NCI-H748 (cell line): Measurements from ENCODE around the gene SNHG17.
"Not testable (repeated sequence)": the region's sequence is repeated elsewhere in the genome, so short reads cannot be mapped to it uniquely, and the experiment has no call there.

Source experiments
- DNase-seq: peaks from one replicate; lab custom pipeline; 2025; ENCODE audit not compliant: unreplicated experiment; lab: John Stamatoyannopoulos, UW

SNHG17 gene

DNA sequence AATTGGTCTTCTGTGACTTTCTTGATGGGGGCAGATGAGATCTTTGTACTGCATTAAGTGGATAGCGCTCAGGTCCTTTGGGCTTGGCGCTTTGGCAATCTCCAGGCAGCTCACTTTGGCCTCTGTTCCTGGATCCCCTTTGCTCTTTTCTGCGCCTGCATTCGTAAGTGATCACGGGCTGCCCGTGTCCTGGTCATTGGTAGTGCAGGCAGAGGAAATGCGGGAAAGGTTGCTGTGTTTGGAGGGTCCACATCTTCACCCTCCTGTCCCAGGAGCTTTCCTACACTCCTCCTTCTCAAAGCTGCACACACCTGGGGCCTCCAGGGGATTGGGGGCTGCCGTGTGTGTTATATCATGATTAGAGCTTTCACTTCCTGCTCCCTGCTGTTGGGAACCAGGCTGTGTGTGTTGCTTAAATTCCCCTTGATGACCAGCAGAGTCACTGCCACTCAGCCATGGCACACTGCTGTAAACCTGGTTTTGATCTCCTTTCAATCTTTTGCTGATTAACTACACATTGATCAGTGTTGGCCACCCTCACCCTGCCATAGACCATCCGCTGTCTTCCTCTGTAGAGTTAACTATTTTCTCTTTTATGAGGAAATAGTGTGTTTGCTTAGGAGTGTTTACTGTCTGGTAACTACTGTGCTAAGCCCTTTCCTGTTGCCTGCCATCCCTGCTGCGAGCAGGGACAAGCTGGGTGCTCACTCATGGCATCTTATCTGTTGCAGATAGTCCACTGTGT is 13.0 kb upstream of the SNHG17 start:
- DNase-seq, result no peak

GRCh38 chr20:38447251-38447661 is 12.1 kb upstream of the SNHG17 start:
- DNase-seq, result no peak

DNA sequence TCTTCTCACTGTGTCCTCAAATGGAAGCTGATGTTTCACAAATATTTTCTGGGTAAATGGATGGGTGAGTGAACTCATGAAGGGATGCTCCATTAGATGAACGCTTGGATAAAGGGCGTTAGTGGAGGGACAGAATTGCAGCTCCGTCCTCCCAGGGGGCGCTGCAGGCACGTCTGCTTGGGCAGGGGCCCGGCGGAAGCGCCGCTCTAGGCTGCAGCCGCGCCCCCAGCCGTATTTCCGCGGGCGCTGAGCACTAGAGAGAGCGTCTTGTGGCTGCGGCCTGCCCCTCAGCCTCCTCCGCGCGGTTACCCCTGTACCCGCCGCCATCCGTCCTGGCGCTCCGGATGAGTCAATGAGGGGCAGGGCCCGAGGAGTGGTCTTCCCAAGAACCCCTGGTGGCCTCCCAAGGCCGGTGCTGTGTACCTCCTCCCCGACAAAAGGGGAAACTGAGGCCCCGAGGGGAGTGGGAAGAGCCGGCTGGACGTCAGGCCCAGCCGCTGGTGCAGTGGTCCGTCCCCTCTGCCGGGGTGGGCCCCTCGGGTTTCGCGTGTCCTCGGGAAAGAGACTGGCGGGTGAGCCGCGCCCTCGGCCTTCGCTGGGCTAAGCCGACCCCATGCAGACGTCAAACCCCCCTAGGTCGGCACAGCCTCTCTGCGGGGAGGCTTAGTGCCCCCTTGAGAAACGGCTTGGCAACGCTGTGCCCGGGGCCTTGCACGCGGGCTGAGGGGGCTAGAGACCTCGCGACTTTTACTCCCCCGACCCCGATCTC is 11.5 kb upstream of the SNHG17 start:
- peak; percentile 94 for DNase-seq

GRCh38 chr20:38445901-38446425 is 10.8 kb upstream of the SNHG17 start:
- DNase-seq, result no peak

DNA sequence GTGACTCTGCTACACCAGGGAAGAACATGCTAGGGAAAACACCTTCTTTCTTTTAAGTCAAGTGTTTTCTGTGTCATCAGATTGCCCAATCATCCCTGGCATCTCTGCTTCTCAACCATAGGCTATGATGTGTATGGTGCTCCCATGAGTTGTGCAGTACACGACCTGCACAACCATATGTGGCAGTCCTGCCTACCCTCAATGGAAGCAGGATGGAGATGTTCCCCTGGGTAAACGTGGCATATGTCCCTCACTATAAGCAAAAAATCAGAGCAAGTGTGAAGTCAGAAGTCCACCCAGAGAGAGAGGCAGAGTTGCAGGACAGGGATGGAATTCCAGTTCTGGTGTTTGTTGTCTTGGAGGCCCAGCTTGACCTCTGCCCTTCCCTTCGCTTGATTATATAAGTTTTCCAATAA is 10.3 kb upstream of the SNHG17 start:
- DNase-seq, result no peak

DNA sequence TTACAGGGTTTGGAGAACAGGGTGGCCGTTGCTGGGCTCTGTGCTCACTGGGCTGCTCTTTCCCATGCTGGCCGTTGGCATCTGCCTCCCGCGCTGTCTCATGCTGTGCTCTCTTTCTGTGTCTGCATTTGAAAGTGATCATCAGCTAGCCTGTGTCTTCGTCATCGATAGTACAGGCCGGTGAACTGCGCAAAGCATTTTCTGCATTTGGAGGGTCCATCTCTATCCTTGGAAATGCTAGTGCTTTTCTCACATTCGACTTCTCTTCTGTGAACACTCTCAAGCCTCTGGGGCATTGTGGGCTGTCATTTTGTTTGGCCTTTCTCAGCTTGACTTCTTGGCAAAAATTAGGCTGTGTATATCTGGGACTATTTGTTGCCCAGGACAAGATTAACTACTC is 6.8 kb upstream of the SNHG17 start:
- no peak for DNase-seq

- not testable (repeated sequence) for DNase-seq
Measured at GRCh38 chr20:38441110-38441509, 6.0 kb upstream of the SNHG17 start.

DNA sequence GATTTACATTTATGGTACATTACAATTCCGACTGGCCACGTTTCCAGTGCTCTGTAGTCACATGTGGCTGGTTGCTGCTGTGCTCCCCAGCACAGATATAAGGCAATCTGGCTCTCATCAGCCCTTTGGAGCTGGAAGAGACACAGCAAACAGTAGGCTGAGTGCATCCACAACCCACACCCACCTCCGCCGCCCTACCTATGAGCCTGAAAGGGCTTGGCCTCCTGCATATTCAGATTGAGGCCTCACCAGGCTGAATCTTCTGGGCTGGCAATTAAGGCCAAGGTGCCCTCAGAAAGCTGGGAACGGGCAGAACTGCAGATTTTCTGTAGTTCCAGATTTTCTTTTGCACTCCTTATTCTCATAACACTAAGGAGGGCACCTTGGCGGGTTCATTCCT is 2.7 kb upstream of the SNHG17 start:
- no peak for DNase-seq

DNA sequence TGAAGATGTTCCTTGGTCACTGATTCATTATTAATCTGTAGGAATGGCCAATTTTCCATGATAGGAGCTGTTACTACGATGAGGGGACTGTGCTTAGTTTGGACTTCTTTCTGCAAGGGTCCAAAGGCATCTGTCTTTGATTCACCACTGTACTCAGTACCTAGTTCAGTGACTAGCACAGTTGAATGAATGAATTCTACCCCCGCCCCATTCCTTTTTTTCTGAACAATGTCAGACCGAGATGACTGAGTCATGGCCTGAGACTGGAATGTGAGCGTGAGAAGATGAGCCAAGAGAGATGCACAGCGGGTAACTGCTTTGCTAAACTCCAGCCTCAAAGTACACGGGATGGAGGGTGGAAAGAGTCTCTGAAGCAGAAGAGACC is 419 bp upstream of the SNHG17 start:
- no peak for DNase-seq

- DNase-seq, result peak; percentile 42
Measured at GRCh38 chr20:38434301-38434741, 807 bp downstream of the SNHG17 start.

GRCh38 chr20:38433304-38433972 is 1.7 kb downstream of the SNHG17 start:
- no peak for DNase-seq

DNA sequence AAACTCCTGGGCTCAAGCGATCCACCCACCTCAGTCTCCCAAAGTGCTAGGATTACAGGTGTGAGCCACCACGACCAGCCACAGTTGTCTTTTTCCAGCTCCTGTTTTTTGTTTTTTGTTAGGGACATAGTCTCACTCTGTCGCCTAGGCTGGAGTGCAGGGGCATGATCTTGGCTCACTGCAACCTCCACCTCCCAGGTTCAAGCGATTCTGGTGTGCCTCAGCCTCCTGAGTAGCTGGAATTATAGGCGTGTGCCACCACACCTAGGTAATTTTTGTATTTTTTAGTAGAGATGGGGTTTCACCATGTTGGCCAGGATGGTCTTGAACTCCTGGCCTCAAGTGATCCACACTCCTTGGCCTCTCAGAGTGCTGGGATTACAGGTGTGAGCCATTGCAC is 2.3 kb downstream of the SNHG17 start:
- DNase-seq, result not testable (repeated sequence)

DNA sequence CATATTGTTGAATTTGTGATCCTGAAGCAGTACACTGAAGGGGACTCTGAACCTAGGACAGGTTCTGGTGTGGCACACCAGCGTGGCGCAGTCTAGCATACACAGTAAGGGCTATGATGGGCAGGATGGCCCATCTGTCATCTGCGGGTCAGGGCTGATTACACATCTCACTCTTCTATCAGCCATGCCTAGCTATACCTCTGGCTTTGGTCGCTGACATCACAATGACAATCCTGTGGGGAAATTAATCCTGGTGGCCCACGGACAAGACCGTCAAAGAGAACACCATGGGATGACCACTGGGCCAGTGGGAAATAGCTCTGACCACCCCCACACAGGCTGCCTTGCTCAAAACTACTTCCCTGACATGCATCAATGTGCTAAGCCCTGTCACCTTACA is 2.8 kb downstream of the SNHG17 start:
- no peak for DNase-seq

GRCh38 chr20:38430679-38431325 is 4.3 kb downstream of the SNHG17 start:
- DNase-seq, result no peak

GRCh38 chr20:38429301-38429700 is 5.8 kb downstream of the SNHG17 start:
- no peak for DNase-seq

DNA sequence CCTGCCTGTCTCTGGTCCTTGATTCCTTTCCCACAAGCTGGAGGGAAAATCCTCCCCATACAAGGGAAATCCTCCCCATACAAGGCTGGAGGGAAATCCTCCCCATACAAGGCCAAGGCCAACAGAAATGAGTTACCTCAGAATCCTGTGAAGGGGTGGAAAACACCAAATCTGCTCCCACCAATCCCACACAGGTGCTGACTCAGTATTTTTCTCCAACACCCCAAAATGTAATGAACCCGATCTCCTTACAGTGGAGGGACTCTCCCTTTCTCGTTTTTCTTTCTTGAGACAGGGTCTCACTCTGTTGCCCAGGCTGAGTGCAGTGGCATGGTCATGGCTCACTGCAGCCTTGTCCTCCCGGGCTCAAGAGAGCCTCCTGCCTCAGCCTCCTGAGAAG is 6.3 kb downstream of the SNHG17 start:
- no peak for DNase-seq

GRCh38 chr20:38427655-38428023 is 7.5 kb downstream of the SNHG17 start:
- DNase-seq, result no peak

DNA sequence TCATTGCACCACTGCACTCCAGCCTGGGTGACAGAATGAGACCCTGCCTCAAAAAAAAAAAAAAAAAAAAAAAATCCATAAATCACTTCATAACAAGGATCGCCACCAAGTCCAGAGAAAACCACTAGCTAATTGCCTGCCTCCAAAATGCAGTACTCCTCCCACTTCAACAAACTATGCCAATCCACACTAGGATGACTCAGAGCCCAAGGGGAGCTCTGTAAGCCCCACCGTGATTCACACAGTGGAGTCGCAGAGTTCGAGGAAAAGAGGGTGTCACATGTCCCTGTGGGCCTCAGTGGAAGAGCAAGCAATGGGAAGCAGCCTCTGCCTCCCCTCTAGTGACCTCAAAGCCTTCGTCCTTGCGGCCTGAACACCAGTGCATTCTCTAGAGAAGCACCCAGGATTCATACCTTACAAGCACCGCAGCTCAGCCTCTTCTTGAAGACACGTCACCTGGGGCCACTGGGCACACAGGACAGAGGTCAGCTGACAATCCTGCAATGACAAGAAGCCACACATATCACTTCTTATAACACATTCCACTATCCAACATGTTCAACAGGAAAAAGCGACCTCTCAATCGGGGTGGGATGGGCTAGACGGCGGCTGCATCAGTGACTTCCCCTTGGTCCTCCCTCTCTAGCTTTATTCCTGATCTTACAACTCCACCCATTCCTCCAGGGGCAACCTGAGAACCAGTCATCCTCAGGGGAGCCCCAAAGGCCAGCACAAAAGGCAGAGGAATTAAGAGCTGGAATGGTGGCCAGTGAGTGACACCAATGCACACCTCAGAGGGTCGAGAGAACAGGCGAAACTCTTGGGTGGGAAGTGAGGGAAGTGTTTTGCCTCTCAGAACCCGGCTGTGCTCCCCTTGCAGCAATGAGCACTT is 8.9 kb downstream of the SNHG17 start:
- no peak for DNase-seq

DNA sequence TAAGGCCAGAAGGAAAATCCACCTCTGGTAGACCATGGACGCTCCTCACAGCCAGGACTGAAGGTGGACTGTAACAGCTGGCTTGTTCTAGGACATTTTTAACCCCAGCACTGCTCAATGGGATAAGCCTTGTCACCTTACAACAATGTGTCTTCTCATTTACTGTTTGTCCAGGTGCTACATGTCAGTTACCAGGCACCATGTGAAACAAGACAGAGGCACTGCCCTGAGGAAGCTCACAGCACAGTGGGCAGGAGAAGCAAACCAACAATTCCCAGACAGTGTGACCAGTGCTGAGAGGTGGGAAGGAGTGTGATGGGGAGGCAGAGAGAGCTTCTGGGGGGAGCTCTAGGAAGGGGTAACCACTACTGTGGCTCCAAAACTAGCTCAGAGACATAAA is 10.7 kb downstream of the SNHG17 start:
- no peak for DNase-seq

DNA sequence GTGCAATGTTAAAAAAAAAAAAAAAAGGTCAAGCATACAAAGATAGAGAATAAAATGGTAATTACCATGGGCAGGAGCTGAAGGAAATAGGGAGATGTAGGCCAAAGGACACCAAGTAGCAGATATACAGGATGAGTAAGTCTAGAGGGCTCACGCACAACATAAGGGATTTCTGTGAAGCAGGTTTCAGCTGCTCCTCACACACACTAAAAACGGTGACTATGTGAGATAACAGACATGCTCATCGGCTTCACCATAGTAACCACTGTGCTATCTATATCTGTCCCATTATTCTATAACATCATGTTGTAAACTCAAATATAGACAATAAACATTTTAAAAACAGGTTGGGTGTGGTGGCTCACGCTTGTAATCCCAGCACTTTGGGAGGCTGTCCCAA is 11.6 kb downstream of the SNHG17 start:
- DNase-seq, result no peak
